Endothelial cell of umbilical vein (primary cell): ENCODE results near the gene FAM136A. TPM values are rescaled to one million over a fixed set of nuclear protein-coding genes. Genes with fewer than 3 reads are reported as not detected.

ENCODE experiments used
- BruUV-seq: library from RNA; stranded (reverse); fragments of 400-500 nt; replicated peaks from 2 replicates; lab custom pipeline; 2021; lab: Mats Ljungman, UMichigan
- CTCF ChIA-PET: fragments of 300-600, 350-600 bp; sonication (Branson Sonifier 250); formaldehyde crosslinking; loops from one replicate; lab custom pipeline; 2021; ENCODE audit warnings: antibody characterized with exemption, inconsistent platforms; lab: Charles Lee
- POLR2A ChIA-PET: fragments of 300-600, 350-600 bp; sonication (Branson Sonifier 250); formaldehyde crosslinking; loops from one replicate; lab custom pipeline; 2021; ENCODE audit warnings: antibody characterized with exemption, inconsistent platforms; lab: Charles Lee
- DNase-seq: peaks from one replicate; pipeline ENCODE4 v3.0.0-alpha.2; 2011; ENCODE audit warnings: low read depth, low spot score
- FAIRE-seq: peaks from 2 replicates; lab custom pipeline; 2011; peaks lifted over from hg19 to GRCh38; lab: Jason Lieb, UNC
- H2AFZ ChIP-seq: 2 replicates; pipeline ENCODE4 v1.6.0; 2012; ENCODE audit warnings: low read depth, low read length, control low read depth, inconsistent platforms
- H3K27ac ChIP-seq: 2 replicates; pipeline ENCODE4 v1.5.1; 2011; ENCODE audit warnings: low read depth, mild to moderate bottlenecking, control low read depth, low read length, moderate library complexity; ENCODE audit not compliant: insufficient read depth
- H3K27me3 ChIP-seq, 2 experiments: 2 replicates each; pipeline versions ENCODE4 v1.6.0 to v1.6.1; 2011; ENCODE audit warnings: low read length in 2 of 2, mixed read lengths in 1 of 2; ENCODE audit not compliant: control insufficient read depth in 2 of 2, insufficient read depth in 2 of 2
- H3K36me3 ChIP-seq, 2 experiments: 2 replicates in 1 of 2; 3 replicates in 1 of 2; pipeline ENCODE4 v1.5.1; 2011; ENCODE audit warnings: low read length in 2 of 2, mild to moderate bottlenecking in 1 of 2, moderate library complexity in 1 of 2; ENCODE audit not compliant: control insufficient read depth in 2 of 2, insufficient read depth in 2 of 2; ENCODE audit errors: extremely low read depth in 1 of 2
- H3K4me1 ChIP-seq: 3 replicates; pipeline ENCODE4 v1.5.1; 2011; ENCODE audit warnings: mild to moderate bottlenecking, low read length; ENCODE audit not compliant: control insufficient read depth, insufficient read depth; ENCODE audit errors: extremely low read depth
- H3K4me2 ChIP-seq: 2 replicates; pipeline ENCODE4 v1.6.1; 2011; ENCODE audit warnings: low read length, control low read depth, mixed read lengths; ENCODE audit not compliant: insufficient read depth
- H3K4me3 ChIP-seq, 3 experiments: fragments of 200-600 bp in 1 of 3; sonication (generic), shearing (Covaris generic) in 1 of 3; replicated peaks in 1 of 3; 2 replicates each; pipeline ENCODE4 v1.5.1; 2011 to 2016; ENCODE audit warnings: control low read depth in 3 of 3, low read length in 3 of 3, mild to moderate bottlenecking in 2 of 3, inconsistent platforms in 1 of 3, low read depth in 1 of 3, moderate library complexity in 1 of 3; ENCODE audit not compliant: insufficient read depth in 1 of 3
- H3K79me2 ChIP-seq: 2 replicates; pipeline ENCODE4 v1.6.0; 2012; ENCODE audit warnings: low read length, inconsistent platforms; ENCODE audit not compliant: control insufficient read depth, insufficient read depth
- H3K9ac ChIP-seq: replicated peaks from 2 replicates; pipeline ENCODE3; 2011; ENCODE audit warnings: low read length, control low read depth; ENCODE audit not compliant: insufficient read depth; ENCODE audit errors: extremely low read depth
- H3K9me1 ChIP-seq: replicated peaks from 3 replicates; pipeline ENCODE4 v1.6.0; 2011; ENCODE audit warnings: mild to moderate bottlenecking, low read length; ENCODE audit not compliant: control insufficient read depth, insufficient read depth; ENCODE audit errors: extremely low read depth
- H3K9me3 ChIP-seq: replicated peaks from 2 replicates; pipeline ENCODE4 v1.5.1; 2012; ENCODE audit warnings: low read length, inconsistent platforms; ENCODE audit not compliant: control insufficient read depth, insufficient read depth
- H4K20me1 ChIP-seq: replicated peaks from 2 replicates; pipeline ENCODE3; 2011; ENCODE audit warnings: mild to moderate bottlenecking, low read length; ENCODE audit not compliant: control insufficient read depth, insufficient read depth; ENCODE audit errors: extremely low read depth
- EZH2 ChIP-seq: IDR thresholded peaks from 2 replicates; pipeline ENCODE4 v1.6.1; 2012; ENCODE audit warnings: borderline replicate concordance, low read depth, mild to moderate bottlenecking, moderate library complexity, low read length, inconsistent platforms; ENCODE audit not compliant: severe bottlenecking
- FOS ChIP-seq: IDR thresholded peaks from 2 replicates; pipeline ENCODE4 v1.6.1; 2011; ENCODE audit warnings: mild to moderate bottlenecking, low read length, moderate library complexity, borderline replicate concordance; ENCODE audit not compliant: insufficient read depth
- GATA2 ChIP-seq: IDR thresholded peaks from 2 replicates; pipeline ENCODE4 v1.7.0; 2011; ENCODE audit warnings: low read depth, mild to moderate bottlenecking, moderate library complexity, mixed read lengths, low read length; ENCODE audit not compliant: insufficient read length, insufficient read depth
- JUN ChIP-seq: IDR thresholded peaks from 2 replicates; pipeline ENCODE4 v1.6.1; 2011; ENCODE audit warnings: borderline replicate concordance, low read depth; ENCODE audit not compliant: insufficient read length, insufficient read depth
- MAX ChIP-seq: IDR thresholded peaks from 2 replicates; pipeline ENCODE4 v1.6.1; 2011; ENCODE audit not compliant: insufficient read depth, insufficient read length
- MYC ChIP-seq: IDR thresholded peaks from one replicate; pipeline ENCODE4 v1.6.1; 2011; ENCODE audit warnings: mild to moderate bottlenecking, low read depth, low read length
- POLR2A ChIP-seq: IDR thresholded peaks from 2 replicates; pipeline ENCODE4 v1.6.1; 2012; ENCODE audit warnings: low read depth, mild to moderate bottlenecking, control low read depth, low read length
- POLR2AphosphoS5 ChIP-seq: IDR thresholded peaks from 2 replicates; pipeline ENCODE4 v1.6.1; 2012; ENCODE audit warnings: low read depth, mild to moderate bottlenecking, control low read depth, low read length, moderate library complexity; ENCODE audit not compliant: insufficient read depth
- dilution Hi-C: fragments of 300-500 bp; cut with MboI; formaldehyde crosslinking; loops from one replicate; pipeline ENCODE4 v1.15.0; 2019; ENCODE audit warnings: low sequenced_read_pairs; ENCODE audit not compliant: extremely low pct_ligation_motif_present
- intact Hi-C: fragments of 100-400 bp; cut with micrococcal nuclease; formaldehyde crosslinking; loops from one replicate; pipeline ENCODE4 v1.10.0; 2022
- polyA plus RNA-seq, 4 experiments: library from polyadenylated mRNA; depleted of rRNA in 3 of 4; stranded (reverse) in 3 of 4; unstranded in 1 of 4; fragments of >200 nt; gene quantifications; 2 replicates each; pipeline versions ENCODE4 v1.2.1 to v1.2.3, GENCODE V29; 2011 to 2012; ENCODE audit warnings: missing spikeins in 1 of 4
- total RNA-seq: library from RNA; stranded (reverse); gene quantifications from 2 replicates; pipeline ENCODE4 v1.2.3, GENCODE V29; 2021
- TF ChIP-seq, protein P1 (sequence below), 2 donors: IDR thresholded peaks; 1 replicate in 1 of 2; 2 replicates in 1 of 2; pipeline ENCODE4 v1.5.1; 2011; ENCODE audit warnings: low read length in 2 of 2, mild to moderate bottlenecking in 2 of 2, moderate library complexity in 2 of 2, control low read depth in 1 of 2, inconsistent platforms in 1 of 2, low read depth in 1 of 2; ENCODE audit not compliant: insufficient read depth in 1 of 2; ENCODE audit errors: extremely low read depth in 1 of 2

The FAM136A gene
- total and polyA plus RNA-seq, 2 donors (not counting 3 experiments of a cell fraction or from before 2014, with no cell fraction given) = 28.3 to 42.4 TPM

- POLR2A ChIA-PET = no interaction called here
- H3K27ac ChIP-seq = no peak overlapping the region
- no peak for TF ChIP-seq POLR2A
- TF ChIP-seq EZH2 = no peak
- no peak for TF ChIP-seq JUN
- TF ChIP-seq FOS = no peak
- no peak for TF ChIP-seq MAX
- no peak for TF ChIP-seq GATA2
- no peak for TF ChIP-seq POLR2AphosphoS5
- TF ChIP-seq, protein P1, sequence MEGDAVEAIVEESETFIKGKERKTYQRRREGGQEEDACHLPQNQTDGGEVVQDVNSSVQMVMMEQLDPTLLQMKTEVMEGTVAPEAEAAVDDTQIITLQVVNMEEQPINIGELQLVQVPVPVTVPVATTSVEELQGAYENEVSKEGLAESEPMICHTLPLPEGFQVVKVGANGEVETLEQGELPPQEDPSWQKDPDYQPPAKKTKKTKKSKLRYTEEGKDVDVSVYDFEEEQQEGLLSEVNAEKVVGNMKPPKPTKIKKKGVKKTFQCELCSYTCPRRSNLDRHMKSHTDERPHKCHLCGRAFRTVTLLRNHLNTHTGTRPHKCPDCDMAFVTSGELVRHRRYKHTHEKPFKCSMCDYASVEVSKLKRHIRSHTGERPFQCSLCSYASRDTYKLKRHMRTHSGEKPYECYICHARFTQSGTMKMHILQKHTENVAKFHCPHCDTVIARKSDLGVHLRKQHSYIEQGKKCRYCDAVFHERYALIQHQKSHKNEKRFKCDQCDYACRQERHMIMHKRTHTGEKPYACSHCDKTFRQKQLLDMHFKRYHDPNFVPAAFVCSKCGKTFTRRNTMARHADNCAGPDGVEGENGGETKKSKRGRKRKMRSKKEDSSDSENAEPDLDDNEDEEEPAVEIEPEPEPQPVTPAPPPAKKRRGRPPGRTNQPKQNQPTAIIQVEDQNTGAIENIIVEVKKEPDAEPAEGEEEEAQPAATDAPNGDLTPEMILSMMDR (IDR thresholded peaks at IDR 0.05; ENCODE audit: extremely low read depth in 1 of 2, insufficient read depth in 1 of 2, low read depth in 1 of 2, low read length in 2 of 2) = no peak
- no peak for TF ChIP-seq MYC
- no TSS peak for BruUV-seq
- CTCF ChIA-PET = interaction anchor here (0.8 kb wide), 1 partner anchor 9 kb away, joined by 3 read pairs; no protein-coding TSS in a partner anchor
- H3K9me1 ChIP-seq = no peaks in the 10 kb centered on the region
- H4K20me1 ChIP-seq = no peaks in the 10 kb centered on the region
- dilution Hi-C loops = no loop called here
- no peak overlapping the region for H3K4me2 ChIP-seq
- FAIRE-seq (no peak), DNase-seq (no peak)
- H3K9ac ChIP-seq = no peak overlapping the region
- no peaks in the 10 kb centered on the region for H3K9me3 ChIP-seq
- no peak overlapping the region for H2AFZ ChIP-seq
- H3K36me3 ChIP-seq = no peaks in the 10 kb centered on the region
- peaks cover 4% of the 10 kb centered on the region for H3K4me1 ChIP-seq
- H3K4me3 ChIP-seq = no peak overlapping the region
- intact Hi-C loops = loop anchor here (5.0 kb wide), 1 partner anchor 812 kb away; the partner anchor contains the start of gene NAGK
- no peaks in the 10 kb centered on the region for H3K79me2 ChIP-seq
- no peaks in the 10 kb centered on the region for H3K27me3 ChIP-seq
Measured at GRCh38 chr2:70255637-70256314, 46.1 kb downstream of the FAM136A start.
